Fibroblast of gingiva (primary cell): Measurements from ENCODE around the gene MICU2.
A peak's percentile ranks its signal among the peaks of the same experiment; 100 is the strongest.

Source experiments
- DNase-seq: peaks from one replicate; pipeline ENCODE4 v3.0.0-alpha.2; 2011; ENCODE audit warnings: low read depth

MICU2 gene

GRCh38 chr13:21603531-21604448, at the start of gene MICU2:
TSS of gene MICU2 (minus strand) at chr13:21604170. CDS start at chr13:21604148, 22 bp downstream.
- DNase-seq: peak; percentile 93

GRCh38 chr13:21641629-21642028, 37.7 kb upstream of the MICU2 start:
- DNase-seq: no peak

GRCh38 chr13:21639561-21639960, 35.6 kb upstream of the MICU2 start:
- no peak for DNase-seq

GRCh38 chr13:21638319-21639282, 34.6 kb upstream of the MICU2 start:
- DNase-seq: no peak

- no peak for DNase-seq
Observed at GRCh38 chr13:21637296-21637695, 33.3 kb upstream of the MICU2 start.

- DNase-seq: no peak
Observed at GRCh38 chr13:21636656-21637055, 32.7 kb upstream of the MICU2 start.

GRCh38 chr13:21632196-21632595, 28.2 kb upstream of the MICU2 start:
- no peak for DNase-seq

GRCh38 chr13:21625366-21625765, 21.4 kb upstream of the MICU2 start:
- DNase-seq: peak; percentile 7

- no peak for DNase-seq
Observed at GRCh38 chr13:21620861-21621260, 16.9 kb upstream of the MICU2 start.

GRCh38 chr13:21619633-21620220, 15.8 kb upstream of the MICU2 start:
- peak; percentile 17 for DNase-seq

GRCh38 chr13:21616880-21617279, 12.9 kb upstream of the MICU2 start:
- no peak for DNase-seq

- no peak for DNase-seq
Observed at GRCh38 chr13:21616205-21616866, 12.4 kb upstream of the MICU2 start.

GRCh38 chr13:21615427-21615826, 11.5 kb upstream of the MICU2 start:
- DNase-seq: no peak

- DNase-seq: no peak
Observed at GRCh38 chr13:21613791-21614190, 9.8 kb upstream of the MICU2 start.

GRCh38 chr13:21611385-21611784, 7.4 kb upstream of the MICU2 start:
- no peak for DNase-seq

GRCh38 chr13:21610687-21611086, 6.7 kb upstream of the MICU2 start:
- DNase-seq: no peak

GRCh38 chr13:21608961-21609360, 5.0 kb upstream of the MICU2 start:
- DNase-seq: no peak

- no peak for DNase-seq
Observed at GRCh38 chr13:21606796-21607195, 2.8 kb upstream of the MICU2 start.

- no peak for DNase-seq
Observed at GRCh38 chr13:21606251-21606650, 2.3 kb upstream of the MICU2 start.

- no peak for DNase-seq
Observed at GRCh38 chr13:21596722-21597121, 7.2 kb downstream of the MICU2 start.

GRCh38 chr13:21595546-21595822, 8.5 kb downstream of the MICU2 start:
- DNase-seq: no peak
